ENCODE results near the gene PPP1R15A. TPM values are rescaled to one million over a fixed set of nuclear protein-coding genes. Genes with fewer than 3 reads are reported as not detected.
"Not testable (repeated sequence)": the region's sequence is repeated elsewhere in the genome, so short reads cannot be mapped to it uniquely, and the experiment has no call there.

PPP1R15A gene
- total RNA-seq, 1 experiment from 2014 or later: 17.0 TPM

DNA sequence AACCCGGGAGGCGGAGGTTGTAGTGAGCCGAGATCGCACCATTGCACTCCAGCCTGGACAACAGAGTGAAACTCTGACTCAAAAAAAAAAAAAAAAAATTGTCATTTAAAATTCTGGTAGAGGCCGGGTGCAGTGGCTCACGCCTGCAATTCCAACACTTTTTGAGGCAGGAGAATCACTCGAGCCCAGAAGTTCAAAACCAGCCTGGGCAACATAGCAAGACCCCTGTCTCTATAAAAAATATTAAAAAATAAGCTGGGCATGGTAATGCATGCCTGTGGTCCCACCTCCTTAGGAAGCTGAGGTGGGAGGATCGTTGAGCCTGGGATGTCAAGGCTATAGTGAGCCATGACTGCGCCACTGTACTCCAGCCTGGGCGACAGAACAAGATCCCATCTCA lies 34.1 kb downstream of the PPP1R15A start:
- TF ChIP-seq KAT7 (CRISPR knock-in tag; IDR thresholded peaks at IDR 0.05; ENCODE audit: borderline replicate concordance) (no peak), ZNF121 (CRISPR knock-in tag; IDR thresholded peaks at IDR 0.05) (peak; percentile 18; the same call in 1 of the 2 replicates), ETV6 (CRISPR knock-in tag; IDR thresholded peaks at IDR 0.05) (no peak)
- ChIA-PET POLR2A (interaction anchor here (0.7 kb wide), 1 partner anchor 687 kb away, joined by 4 read pairs; no protein-coding TSS in a partner anchor), CTCF (interaction anchor here (0.7 kb wide), 1 partner anchor 14 kb away, joined by 4 read pairs; no protein-coding TSS in a partner anchor)
- Mint-ChIP-seq H3K4me3 (no peak overlapping the region), H3K9me3 (no peaks in the 10 kb centered on the region), H3K36me3 (peaks cover 50% of the 10 kb centered on the region), H3K27me3 (ENCODE audit: low read depth) (no peaks in the 10 kb centered on the region), H3K27ac (no peak overlapping the region), H3K4me1 (no peaks in the 10 kb centered on the region)
- ATAC-seq (no peak), DNase-seq (ENCODE audit: low spot score) (no peak)

DNA sequence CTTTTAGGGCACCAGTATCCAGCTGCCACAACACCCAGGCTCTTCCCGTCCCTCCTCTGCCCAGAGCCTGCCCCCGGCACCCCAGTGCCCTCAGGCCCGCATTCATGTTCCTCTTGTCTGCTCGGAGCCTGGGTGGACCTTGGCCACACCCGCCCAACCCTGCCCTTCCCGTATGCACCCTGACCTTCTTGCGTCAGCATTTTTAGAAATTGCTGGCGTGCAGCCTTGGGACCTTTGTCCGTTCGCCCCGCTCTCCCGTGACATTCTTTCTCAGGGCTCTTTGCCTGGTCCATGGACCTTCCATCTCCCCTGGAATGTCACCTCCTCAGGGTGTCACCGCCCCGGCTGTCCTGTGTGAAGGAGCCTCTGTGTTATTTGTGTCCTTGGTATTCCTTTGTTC lies 35.5 kb downstream of the PPP1R15A start:
- Mint-ChIP-seq H3K4me1 (no peaks in the 10 kb centered on the region), H3K4me3 (no peak overlapping the region), H3K9me3 (no peaks in the 10 kb centered on the region), H3K27ac (no peak overlapping the region), H3K27me3 (ENCODE audit: low read depth) (no peaks in the 10 kb centered on the region), H3K36me3 (peaks cover 51% of the 10 kb centered on the region)
- DNase-seq (ENCODE audit: low spot score) (no peak), ATAC-seq (no peak)
- POLR2A ChIA-PET: no interaction called here
- no peak for TF ChIP-seq FOXJ3 (CRISPR knock-in tag; IDR thresholded peaks at IDR 0.05; ENCODE audit: borderline replicate concordance)
- TF ChIP-seq, protein P1, sequence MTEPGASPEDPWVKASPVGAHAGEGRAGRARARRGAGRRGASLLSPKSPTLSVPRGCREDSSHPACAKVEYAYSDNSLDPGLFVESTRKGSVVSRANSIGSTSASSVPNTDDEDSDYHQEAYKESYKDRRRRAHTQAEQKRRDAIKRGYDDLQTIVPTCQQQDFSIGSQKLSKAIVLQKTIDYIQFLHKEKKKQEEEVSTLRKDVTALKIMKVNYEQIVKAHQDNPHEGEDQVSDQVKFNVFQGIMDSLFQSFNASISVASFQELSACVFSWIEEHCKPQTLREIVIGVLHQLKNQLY (CRISPR knock-in tag; IDR thresholded peaks at IDR 0.05): no peak
- no peak for TF ChIP-seq ZNF423 (CRISPR knock-in tag; IDR thresholded peaks at IDR 0.05)
- no peak for TF ChIP-seq OVOL2 (CRISPR knock-in tag; IDR thresholded peaks at IDR 0.05; ENCODE audit: borderline replicate concordance)
- TF ChIP-seq GABPB1 (CRISPR knock-in tag; IDR thresholded peaks at IDR 0.05): peak; percentile 97
- CTCF ChIA-PET: interaction anchor here (0.7 kb wide), 1 partner anchor 63 kb away, joined by 3 read pairs; no protein-coding TSS in a partner anchor

DNA sequence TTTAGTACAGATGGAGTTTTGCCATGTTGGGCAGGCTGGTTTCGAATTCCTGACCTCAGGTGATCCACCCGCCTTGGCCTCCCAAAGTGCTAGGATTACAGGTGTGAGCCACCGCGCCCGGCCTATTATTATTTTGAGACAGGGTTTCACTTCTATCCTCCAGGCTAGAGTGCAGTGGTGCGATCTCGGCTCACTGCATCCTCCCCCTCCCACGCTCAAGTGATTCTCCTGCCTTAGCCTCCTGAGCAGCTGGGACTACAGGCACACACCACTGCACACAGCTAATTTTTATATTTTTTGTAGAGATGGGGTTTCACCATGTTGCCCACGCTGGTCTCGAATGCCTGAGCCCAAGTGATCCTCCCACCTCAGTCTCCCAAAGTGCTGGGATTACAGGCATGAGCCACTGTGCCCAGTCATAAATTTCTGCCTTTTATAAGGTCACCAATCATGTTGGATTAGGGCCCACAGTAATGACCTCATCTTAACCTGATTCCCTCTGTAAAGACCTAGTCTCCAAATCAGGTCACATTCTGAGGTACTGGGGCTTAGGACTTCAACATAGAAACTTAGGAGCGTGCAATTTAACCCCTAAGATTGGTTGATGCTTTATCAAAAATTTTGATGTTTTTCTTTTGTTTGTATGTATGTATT lies 37.3 kb downstream of the PPP1R15A start:
- peaks cover 61% of the 10 kb centered on the region for H3K36me3 Mint-ChIP-seq
- H3K27me3 Mint-ChIP-seq (ENCODE audit: low read depth); CTCF ChIA-PET; H3K4me1 Mint-ChIP-seq; H3K4me3 Mint-ChIP-seq; POLR2A ChIA-PET; ATAC-seq; H3K27ac Mint-ChIP-seq; DNase-seq (ENCODE audit: low spot score); H3K9me3 Mint-ChIP-seq: not testable (repeated sequence)

DNA sequence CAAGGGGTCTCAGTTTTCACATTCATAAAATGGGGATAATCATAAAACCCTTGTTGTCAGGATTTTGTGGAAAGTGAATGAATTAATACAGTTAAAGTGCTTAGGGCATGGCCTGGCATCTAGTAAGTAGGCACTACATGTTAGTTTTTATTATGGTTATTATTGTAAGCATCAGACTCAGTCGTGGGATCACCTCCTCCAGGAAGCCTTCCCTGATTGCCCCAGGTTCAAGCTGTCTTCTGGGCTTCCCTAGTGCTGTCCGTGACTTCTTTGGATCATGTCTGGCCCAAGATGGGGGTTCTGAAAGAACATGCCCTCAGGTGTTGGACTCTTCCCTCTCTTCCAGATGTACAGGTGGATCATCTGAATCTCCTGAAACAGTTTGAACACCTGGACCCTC lies 38.6 kb downstream of the PPP1R15A start:
- POLR2A ChIA-PET: no interaction called here
- no peaks in the 10 kb centered on the region for H3K27me3 Mint-ChIP-seq (ENCODE audit: low read depth)
- DNase-seq (ENCODE audit: low spot score): no peak
- no peak overlapping the region for H3K4me3 Mint-ChIP-seq
- no peaks in the 10 kb centered on the region for H3K4me1 Mint-ChIP-seq
- no peaks in the 10 kb centered on the region for H3K9me3 Mint-ChIP-seq
- no peak overlapping the region for H3K27ac Mint-ChIP-seq
- CTCF ChIA-PET: interaction anchor here (1.3 to 1.4 kb wide), 2 partner anchors 11 to 83 kb away, joined by 3 to 5 read pairs; partner anchors contain the start of genes NUCB1 and RUVBL2
- ATAC-seq: no peak
- H3K36me3 Mint-ChIP-seq: peaks cover 53% of the 10 kb centered on the region
- no peak for TF ChIP-seq ESRRA (CRISPR knock-in tag; IDR thresholded peaks at IDR 0.05; ENCODE audit: borderline replicate concordance)
- TF ChIP-seq, protein P2, sequence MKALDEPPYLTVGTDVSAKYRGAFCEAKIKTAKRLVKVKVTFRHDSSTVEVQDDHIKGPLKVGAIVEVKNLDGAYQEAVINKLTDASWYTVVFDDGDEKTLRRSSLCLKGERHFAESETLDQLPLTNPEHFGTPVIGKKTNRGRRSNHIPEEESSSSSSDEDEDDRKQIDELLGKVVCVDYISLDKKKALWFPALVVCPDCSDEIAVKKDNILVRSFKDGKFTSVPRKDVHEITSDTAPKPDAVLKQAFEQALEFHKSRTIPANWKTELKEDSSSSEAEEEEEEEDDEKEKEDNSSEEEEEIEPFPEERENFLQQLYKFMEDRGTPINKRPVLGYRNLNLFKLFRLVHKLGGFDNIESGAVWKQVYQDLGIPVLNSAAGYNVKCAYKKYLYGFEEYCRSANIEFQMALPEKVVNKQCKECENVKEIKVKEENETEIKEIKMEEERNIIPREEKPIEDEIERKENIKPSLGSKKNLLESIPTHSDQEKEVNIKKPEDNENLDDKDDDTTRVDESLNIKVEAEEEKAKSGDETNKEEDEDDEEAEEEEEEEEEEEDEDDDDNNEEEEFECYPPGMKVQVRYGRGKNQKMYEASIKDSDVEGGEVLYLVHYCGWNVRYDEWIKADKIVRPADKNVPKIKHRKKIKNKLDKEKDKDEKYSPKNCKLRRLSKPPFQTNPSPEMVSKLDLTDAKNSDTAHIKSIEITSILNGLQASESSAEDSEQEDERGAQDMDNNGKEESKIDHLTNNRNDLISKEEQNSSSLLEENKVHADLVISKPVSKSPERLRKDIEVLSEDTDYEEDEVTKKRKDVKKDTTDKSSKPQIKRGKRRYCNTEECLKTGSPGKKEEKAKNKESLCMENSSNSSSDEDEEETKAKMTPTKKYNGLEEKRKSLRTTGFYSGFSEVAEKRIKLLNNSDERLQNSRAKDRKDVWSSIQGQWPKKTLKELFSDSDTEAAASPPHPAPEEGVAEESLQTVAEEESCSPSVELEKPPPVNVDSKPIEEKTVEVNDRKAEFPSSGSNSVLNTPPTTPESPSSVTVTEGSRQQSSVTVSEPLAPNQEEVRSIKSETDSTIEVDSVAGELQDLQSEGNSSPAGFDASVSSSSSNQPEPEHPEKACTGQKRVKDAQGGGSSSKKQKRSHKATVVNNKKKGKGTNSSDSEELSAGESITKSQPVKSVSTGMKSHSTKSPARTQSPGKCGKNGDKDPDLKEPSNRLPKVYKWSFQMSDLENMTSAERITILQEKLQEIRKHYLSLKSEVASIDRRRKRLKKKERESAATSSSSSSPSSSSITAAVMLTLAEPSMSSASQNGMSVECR (CRISPR knock-in tag; IDR thresholded peaks at IDR 0.05; ENCODE audit: borderline replicate concordance): no peak
- no peak for TF ChIP-seq JAZF1 (CRISPR knock-in tag; IDR thresholded peaks at IDR 0.05)
- TF ChIP-seq, protein P3, sequence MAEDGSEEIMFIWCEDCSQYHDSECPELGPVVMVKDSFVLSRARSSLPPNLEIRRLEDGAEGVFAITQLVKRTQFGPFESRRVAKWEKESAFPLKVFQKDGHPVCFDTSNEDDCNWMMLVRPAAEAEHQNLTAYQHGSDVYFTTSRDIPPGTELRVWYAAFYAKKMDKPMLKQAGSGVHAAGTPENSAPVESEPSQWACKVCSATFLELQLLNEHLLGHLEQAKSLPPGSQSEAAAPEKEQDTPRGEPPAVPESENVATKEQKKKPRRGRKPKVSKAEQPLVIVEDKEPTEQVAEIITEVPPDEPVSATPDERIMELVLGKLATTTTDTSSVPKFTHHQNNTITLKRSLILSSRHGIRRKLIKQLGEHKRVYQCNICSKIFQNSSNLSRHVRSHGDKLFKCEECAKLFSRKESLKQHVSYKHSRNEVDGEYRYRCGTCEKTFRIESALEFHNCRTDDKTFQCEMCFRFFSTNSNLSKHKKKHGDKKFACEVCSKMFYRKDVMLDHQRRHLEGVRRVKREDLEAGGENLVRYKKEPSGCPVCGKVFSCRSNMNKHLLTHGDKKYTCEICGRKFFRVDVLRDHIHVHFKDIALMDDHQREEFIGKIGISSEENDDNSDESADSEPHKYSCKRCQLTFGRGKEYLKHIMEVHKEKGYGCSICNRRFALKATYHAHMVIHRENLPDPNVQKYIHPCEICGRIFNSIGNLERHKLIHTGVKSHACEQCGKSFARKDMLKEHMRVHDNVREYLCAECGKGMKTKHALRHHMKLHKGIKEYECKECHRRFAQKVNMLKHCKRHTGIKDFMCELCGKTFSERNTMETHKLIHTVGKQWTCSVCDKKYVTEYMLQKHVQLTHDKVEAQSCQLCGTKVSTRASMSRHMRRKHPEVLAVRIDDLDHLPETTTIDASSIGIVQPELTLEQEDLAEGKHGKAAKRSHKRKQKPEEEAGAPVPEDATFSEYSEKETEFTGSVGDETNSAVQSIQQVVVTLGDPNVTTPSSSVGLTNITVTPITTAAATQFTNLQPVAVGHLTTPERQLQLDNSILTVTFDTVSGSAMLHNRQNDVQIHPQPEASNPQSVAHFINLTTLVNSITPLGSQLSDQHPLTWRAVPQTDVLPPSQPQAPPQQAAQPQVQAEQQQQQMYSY (CRISPR knock-in tag; IDR thresholded peaks at IDR 0.05): no peak
- TF ChIP-seq TP53 (CRISPR knock-in tag; IDR thresholded peaks at IDR 0.05): no peak
- TF ChIP-seq, protein P4, sequence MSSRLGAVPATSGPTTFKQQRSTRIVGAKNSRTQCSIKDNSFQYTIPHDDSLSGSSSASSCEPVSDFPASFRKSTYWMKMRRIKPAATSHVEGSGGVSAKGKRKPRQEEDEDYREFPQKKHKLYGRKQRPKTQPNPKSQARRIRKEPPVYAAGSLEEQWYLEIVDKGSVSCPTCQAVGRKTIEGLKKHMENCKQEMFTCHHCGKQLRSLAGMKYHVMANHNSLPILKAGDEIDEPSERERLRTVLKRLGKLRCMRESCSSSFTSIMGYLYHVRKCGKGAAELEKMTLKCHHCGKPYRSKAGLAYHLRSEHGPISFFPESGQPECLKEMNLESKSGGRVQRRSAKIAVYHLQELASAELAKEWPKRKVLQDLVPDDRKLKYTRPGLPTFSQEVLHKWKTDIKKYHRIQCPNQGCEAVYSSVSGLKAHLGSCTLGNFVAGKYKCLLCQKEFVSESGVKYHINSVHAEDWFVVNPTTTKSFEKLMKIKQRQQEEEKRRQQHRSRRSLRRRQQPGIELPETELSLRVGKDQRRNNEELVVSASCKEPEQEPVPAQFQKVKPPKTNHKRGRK (CRISPR knock-in tag; IDR thresholded peaks at IDR 0.05; ENCODE audit: borderline replicate concordance): no peak
- TF ChIP-seq SP1 (CRISPR knock-in tag; conservative IDR thresholded peaks at IDR 0.05): no peak
- no peak for TF ChIP-seq CREM (CRISPR knock-in tag; IDR thresholded peaks at IDR 0.05)
- TF ChIP-seq ZNF263 (CRISPR knock-in tag; IDR thresholded peaks at IDR 0.05; ENCODE audit: low read depth): no peak
- TF ChIP-seq PRRX2 (CRISPR knock-in tag; IDR thresholded peaks at IDR 0.05): no peak
- TF ChIP-seq FOXJ3 (CRISPR knock-in tag; IDR thresholded peaks at IDR 0.05; ENCODE audit: borderline replicate concordance): no peak
- TF ChIP-seq CBFB (CRISPR knock-in tag; IDR thresholded peaks at IDR 0.05; ENCODE audit: low read depth): no peak
